Measurements from ENCODE around the gene TMEM273.

Gene TMEM273

DNA sequence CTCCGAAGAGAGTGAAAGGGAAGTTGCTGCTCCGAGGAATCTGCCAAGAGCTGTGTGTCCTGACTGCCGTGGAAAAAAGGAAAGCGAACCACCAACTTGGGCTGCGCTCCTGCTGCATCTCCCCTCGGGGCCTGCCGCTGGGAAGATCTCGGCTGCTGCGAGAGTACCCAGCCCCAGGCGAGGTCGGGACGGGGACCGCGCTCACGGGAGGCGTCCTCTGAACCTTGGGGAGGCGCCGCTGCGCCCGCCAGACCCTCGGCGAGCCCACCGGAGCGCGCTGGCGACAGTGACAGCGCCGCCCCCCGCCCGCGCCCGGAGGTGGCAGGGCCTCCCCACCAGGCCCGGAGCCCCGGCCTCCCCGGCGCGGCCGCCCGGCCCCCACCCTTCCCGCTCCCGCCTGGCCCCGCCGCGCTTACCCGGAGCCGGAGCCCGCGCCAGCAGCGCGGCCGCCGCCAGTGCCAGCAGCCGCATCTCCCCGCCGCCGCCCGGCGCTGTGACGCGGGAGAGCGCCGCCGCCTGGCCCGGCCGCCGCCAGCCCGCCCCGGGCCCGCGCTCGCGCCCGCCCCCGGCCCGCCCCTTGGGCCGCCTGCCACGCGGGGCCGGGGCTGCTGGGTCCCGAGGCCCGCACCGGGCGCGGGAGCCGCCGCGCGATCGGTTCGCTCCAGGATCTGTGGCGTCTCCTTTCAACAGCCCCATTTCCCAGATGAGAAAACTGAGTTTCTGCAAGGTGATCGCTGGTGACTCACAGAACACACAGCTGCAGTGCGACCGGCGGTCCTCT is 73.0 kb downstream of the TMEM273 start, which contains the start of gene VSTM4:
VSTM4 (minus strand) TSS at position 508 of the 781 bp plus-strand sequence; CDS start at position 471, 37 bp downstream.
- 0 out of 2 replicates have a peak, but pooled peaks have one; percentile 29 for TF ChIP-seq ZBTB7A (IDR thresholded peaks at IDR 0.05; ENCODE audit: low read depth)
- TF ChIP-seq CEBPB (IDR thresholded peaks at IDR 0.05), result no peak
- no peak for TF ChIP-seq FOXM1 (IDR thresholded peaks at IDR 0.05; ENCODE audit: borderline replicate concordance, low read depth)

DNA sequence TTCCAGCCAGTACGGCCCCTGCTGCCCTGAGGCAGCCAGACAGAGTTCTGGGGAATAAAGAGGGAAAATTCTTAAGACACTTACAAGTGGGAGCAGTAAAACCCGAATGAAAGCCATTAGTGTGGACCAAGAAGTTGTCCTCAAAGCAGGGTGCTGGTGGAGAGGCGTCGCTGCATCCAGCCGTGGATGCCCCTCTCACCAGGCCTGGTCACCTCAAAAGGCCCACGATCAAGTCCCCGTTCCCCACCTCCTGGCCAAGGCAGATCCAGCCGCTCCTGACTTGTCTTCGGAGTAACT is 73.5 kb downstream of the TMEM273 start:
- TF ChIP-seq YY1 (IDR thresholded peaks at IDR 0.05; ENCODE audit: low read depth) (no peak), CEBPB (IDR thresholded peaks at IDR 0.05) (no peak), EGR1 (IDR thresholded peaks at IDR 0.05) (no peak), TCF12 (IDR thresholded peaks at IDR 0.05; ENCODE audit: low read depth) (no peak), TEAD4 (IDR thresholded peaks at IDR 0.05) (no peak), CREB1 (IDR thresholded peaks at IDR 0.05; ENCODE audit: low read depth) (no peak), RAD21 (IDR thresholded peaks at IDR 0.05; ENCODE audit: low read depth) (no peak), EP300 (IDR thresholded peaks at IDR 0.05; ENCODE audit: borderline replicate concordance) (no peak), FOXM1 (IDR thresholded peaks at IDR 0.05; ENCODE audit: borderline replicate concordance, low read depth) (no peak), ZBTB7A (IDR thresholded peaks at IDR 0.05; ENCODE audit: low read depth) (no peak), TAF1 (IDR thresholded peaks at IDR 0.05; ENCODE audit: low read depth) (no peak), NFIC (IDR thresholded peaks at IDR 0.05) (no peak)
- TF ChIP-seq, protein P1, sequence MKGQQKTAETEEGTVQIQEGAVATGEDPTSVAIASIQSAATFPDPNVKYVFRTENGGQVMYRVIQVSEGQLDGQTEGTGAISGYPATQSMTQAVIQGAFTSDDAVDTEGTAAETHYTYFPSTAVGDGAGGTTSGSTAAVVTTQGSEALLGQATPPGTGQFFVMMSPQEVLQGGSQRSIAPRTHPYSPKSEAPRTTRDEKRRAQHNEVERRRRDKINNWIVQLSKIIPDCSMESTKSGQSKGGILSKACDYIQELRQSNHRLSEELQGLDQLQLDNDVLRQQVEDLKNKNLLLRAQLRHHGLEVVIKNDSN (IDR thresholded peaks at IDR 0.05), result no peak
- TF ChIP-seq, protein P2, sequence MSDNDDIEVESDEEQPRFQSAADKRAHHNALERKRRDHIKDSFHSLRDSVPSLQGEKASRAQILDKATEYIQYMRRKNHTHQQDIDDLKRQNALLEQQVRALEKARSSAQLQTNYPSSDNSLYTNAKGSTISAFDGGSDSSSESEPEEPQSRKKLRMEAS (IDR thresholded peaks at IDR 0.05), result no peak
- TF ChIP-seq, protein P3, sequence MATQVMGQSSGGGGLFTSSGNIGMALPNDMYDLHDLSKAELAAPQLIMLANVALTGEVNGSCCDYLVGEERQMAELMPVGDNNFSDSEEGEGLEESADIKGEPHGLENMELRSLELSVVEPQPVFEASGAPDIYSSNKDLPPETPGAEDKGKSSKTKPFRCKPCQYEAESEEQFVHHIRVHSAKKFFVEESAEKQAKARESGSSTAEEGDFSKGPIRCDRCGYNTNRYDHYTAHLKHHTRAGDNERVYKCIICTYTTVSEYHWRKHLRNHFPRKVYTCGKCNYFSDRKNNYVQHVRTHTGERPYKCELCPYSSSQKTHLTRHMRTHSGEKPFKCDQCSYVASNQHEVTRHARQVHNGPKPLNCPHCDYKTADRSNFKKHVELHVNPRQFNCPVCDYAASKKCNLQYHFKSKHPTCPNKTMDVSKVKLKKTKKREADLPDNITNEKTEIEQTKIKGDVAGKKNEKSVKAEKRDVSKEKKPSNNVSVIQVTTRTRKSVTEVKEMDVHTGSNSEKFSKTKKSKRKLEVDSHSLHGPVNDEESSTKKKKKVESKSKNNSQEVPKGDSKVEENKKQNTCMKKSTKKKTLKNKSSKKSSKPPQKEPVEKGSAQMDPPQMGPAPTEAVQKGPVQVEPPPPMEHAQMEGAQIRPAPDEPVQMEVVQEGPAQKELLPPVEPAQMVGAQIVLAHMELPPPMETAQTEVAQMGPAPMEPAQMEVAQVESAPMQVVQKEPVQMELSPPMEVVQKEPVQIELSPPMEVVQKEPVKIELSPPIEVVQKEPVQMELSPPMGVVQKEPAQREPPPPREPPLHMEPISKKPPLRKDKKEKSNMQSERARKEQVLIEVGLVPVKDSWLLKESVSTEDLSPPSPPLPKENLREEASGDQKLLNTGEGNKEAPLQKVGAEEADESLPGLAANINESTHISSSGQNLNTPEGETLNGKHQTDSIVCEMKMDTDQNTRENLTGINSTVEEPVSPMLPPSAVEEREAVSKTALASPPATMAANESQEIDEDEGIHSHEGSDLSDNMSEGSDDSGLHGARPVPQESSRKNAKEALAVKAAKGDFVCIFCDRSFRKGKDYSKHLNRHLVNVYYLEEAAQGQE (IDR thresholded peaks at IDR 0.05; ENCODE audit: low read depth), result no peak

DNA sequence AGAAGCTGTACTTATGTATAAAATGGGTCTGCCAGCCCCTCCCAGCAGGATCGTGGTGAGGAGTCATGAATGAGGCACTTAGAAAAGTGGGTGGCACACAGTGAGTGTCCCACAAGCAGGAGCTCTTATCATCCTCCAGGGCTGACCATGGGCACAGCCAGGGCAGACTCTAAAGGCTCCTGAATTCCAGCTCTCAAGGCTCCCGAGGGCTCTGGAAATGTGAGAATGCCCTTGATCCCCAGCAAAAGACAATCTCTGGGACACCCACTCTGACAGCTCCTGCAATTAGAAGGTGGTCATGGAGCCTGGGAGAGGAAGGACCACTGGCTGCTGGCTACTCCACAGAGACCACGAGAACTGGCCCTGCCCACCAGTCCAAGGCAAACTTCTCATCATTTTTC is 74.5 kb downstream of the TMEM273 start:
- TF ChIP-seq EP300 (IDR thresholded peaks at IDR 0.05; ENCODE audit: borderline replicate concordance), result no peak

DNA sequence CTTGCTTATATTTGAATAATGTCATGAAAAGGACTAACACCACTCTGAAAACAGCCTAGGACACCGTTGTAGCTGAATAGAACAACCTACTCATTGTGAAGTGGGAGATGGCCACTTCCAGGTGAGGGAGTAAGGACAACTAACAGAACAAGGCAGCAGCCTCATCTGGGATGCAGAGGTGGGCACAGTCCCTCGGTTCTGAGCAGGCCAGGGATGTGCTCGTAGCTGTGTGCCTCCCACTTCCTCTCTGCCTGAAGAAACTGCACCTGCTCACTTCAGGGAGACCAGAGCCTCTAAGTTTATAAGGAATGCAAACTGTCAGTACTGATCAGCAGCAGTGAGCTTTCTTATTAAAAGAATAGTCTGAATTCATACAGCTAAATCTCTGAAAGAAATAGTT is 75.3 kb downstream of the TMEM273 start:
- TF ChIP-seq RAD21 (IDR thresholded peaks at IDR 0.05; ENCODE audit: low read depth), result no peak
- TF ChIP-seq TAF1 (IDR thresholded peaks at IDR 0.05; ENCODE audit: low read depth), result no peak
- TF ChIP-seq, protein P2 (IDR thresholded peaks at IDR 0.05), result no peak
- no peak for TF ChIP-seq YY1 (IDR thresholded peaks at IDR 0.05; ENCODE audit: low read depth)
- TF ChIP-seq TCF12 (IDR thresholded peaks at IDR 0.05; ENCODE audit: low read depth), result no peak
- TF ChIP-seq EGR1 (IDR thresholded peaks at IDR 0.05), result no peak
- TF ChIP-seq EP300 (IDR thresholded peaks at IDR 0.05; ENCODE audit: borderline replicate concordance), result no peak
- TF ChIP-seq, protein P1 (IDR thresholded peaks at IDR 0.05), result no peak
- TF ChIP-seq NFIC (IDR thresholded peaks at IDR 0.05), result no peak
- no peak for TF ChIP-seq FOXM1 (IDR thresholded peaks at IDR 0.05; ENCODE audit: borderline replicate concordance, low read depth)
- no peak for TF ChIP-seq ZBTB7A (IDR thresholded peaks at IDR 0.05; ENCODE audit: low read depth)
- TF ChIP-seq, protein P3 (IDR thresholded peaks at IDR 0.05; ENCODE audit: low read depth), result no peak
- TF ChIP-seq CEBPB (IDR thresholded peaks at IDR 0.05), result no peak
- TF ChIP-seq CREB1 (IDR thresholded peaks at IDR 0.05; ENCODE audit: low read depth), result no peak
- no peak for TF ChIP-seq TEAD4 (IDR thresholded peaks at IDR 0.05)

DNA sequence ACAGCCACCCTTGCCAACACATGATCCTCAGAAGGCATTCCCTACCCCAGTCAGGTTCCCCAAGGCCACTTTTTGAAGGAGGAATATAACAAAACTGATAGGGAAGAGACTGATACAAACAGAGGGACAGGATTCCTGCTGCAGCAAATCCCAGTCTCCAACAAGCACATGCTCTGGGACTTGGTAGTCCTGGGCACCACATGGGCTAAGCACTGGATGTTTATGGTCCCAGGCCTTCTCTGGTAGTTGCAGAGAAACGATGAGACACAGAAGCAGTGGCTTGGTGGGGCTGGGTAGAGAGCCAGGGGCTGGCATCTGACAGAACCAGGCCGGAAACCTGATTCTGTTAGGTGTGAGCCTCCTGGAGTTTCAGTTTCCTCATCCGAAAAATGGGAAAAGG is 76.1 kb downstream of the TMEM273 start:
- TF ChIP-seq TAF1 (IDR thresholded peaks at IDR 0.05; ENCODE audit: low read depth), result no peak
- TF ChIP-seq, protein P3 (IDR thresholded peaks at IDR 0.05; ENCODE audit: low read depth), result no peak
- no peak for TF ChIP-seq EP300 (IDR thresholded peaks at IDR 0.05; ENCODE audit: borderline replicate concordance)
- TF ChIP-seq EGR1 (IDR thresholded peaks at IDR 0.05), result no peak
- TF ChIP-seq TCF12 (IDR thresholded peaks at IDR 0.05; ENCODE audit: low read depth), result no peak
- TF ChIP-seq FOXM1 (IDR thresholded peaks at IDR 0.05; ENCODE audit: borderline replicate concordance, low read depth), result no peak
- TF ChIP-seq TEAD4 (IDR thresholded peaks at IDR 0.05), result no peak
- TF ChIP-seq CEBPB (IDR thresholded peaks at IDR 0.05), result no peak
- TF ChIP-seq, protein P2 (IDR thresholded peaks at IDR 0.05), result no peak
- TF ChIP-seq CREB1 (IDR thresholded peaks at IDR 0.05; ENCODE audit: low read depth), result no peak
- TF ChIP-seq RAD21 (IDR thresholded peaks at IDR 0.05; ENCODE audit: low read depth), result no peak
- TF ChIP-seq YY1 (IDR thresholded peaks at IDR 0.05; ENCODE audit: low read depth), result no peak
